OCI-LY7 (cell line): ENCODE measurements around the gene PRDM2. TPM values are rescaled to one million over a fixed set of nuclear protein-coding genes. Genes with fewer than 3 reads are reported as not detected.
"Not testable (repeated sequence)": the region's sequence is repeated elsewhere in the genome, so short reads cannot be mapped to it uniquely, and the experiment has no call there.

Experiments
- BruUV-seq: library from RNA; stranded (reverse); fragments of 400-500 nt; replicated peaks from 2 replicates; lab custom pipeline; 2021; lab: Mats Ljungman, UMichigan
- CTCF ChIA-PET: fragments of 300-600 bp; sonication (Branson Sonifier 250); formaldehyde crosslinking; loops from one replicate; lab custom pipeline; 2022; ENCODE audit warnings: antibody characterized with exemption; ENCODE audit not compliant: unreplicated experiment; lab: Charles Lee
- POLR2A ChIA-PET: fragments of 300-600 bp; sonication (Branson Sonifier 250); formaldehyde crosslinking; loops from one replicate; lab custom pipeline; 2022; ENCODE audit warnings: antibody characterized with exemption; lab: Charles Lee
- DNase-seq: peaks from one replicate; pipeline ENCODE4 v3.0.0-alpha.2; 2015; ENCODE audit warnings: low spot score
- H2AFZ ChIP-seq: fragments of 200-600 bp; sonication (generic), shearing (Covaris generic); 2 replicates; pipeline ENCODE4 v1.6.1; 2014; ENCODE audit warnings: mild to moderate bottlenecking, antibody characterized with exemption, low read length, moderate library complexity
- H3K27ac ChIP-seq: fragments of 200-600 bp; sonication (generic); 2 replicates; pipeline ENCODE4 v1.5.1; 2014; ENCODE audit warnings: mixed run types, low read depth, mild to moderate bottlenecking, moderate library complexity, low read length, inconsistent platforms; ENCODE audit not compliant: poor library complexity, severe bottlenecking
- H3K36me3 ChIP-seq: fragments of 200-600 bp; sonication (generic); 2 replicates; pipeline ENCODE4 v1.6.1; 2014; ENCODE audit warnings: mild to moderate bottlenecking, antibody characterized with exemption, low read length, moderate library complexity, mixed read lengths; ENCODE audit not compliant: insufficient read depth
- H3K4me1 ChIP-seq: fragments of 200-600 bp; sonication (generic); 2 replicates; pipeline ENCODE4 v1.5.1; 2014; ENCODE audit warnings: mild to moderate bottlenecking, low read length; ENCODE audit not compliant: insufficient read depth, poor library complexity, severe bottlenecking
- H3K4me2 ChIP-seq: fragments of 200-600 bp; sonication (generic); 2 replicates; pipeline ENCODE4 v1.6.1; 2014; ENCODE audit warnings: mild to moderate bottlenecking, low read length
- H3K4me3 ChIP-seq: fragments of 200-600 bp; sonication (generic); 2 replicates; pipeline ENCODE4 v1.5.1; 2014; ENCODE audit warnings: mild to moderate bottlenecking, low read depth, low read length; ENCODE audit not compliant: poor library complexity, severe bottlenecking
- H3K79me2 ChIP-seq: fragments of 200-600 bp; sonication (generic); 2 replicates; pipeline ENCODE4 v1.6.1; 2016; ENCODE audit warnings: low read depth, mild to moderate bottlenecking, low read length, moderate library complexity, mixed read lengths; ENCODE audit not compliant: insufficient read depth
- H3K9me2 ChIP-seq: fragments of 200-600 bp; sonication (generic); 2 replicates; pipeline ENCODE4 v1.6.1; 2016; ENCODE audit warnings: mild to moderate bottlenecking, low read length, mixed read lengths; ENCODE audit not compliant: insufficient read depth
- H3K9me3 ChIP-seq: fragments of 200-600 bp; sonication (generic); 2 replicates; pipeline ENCODE4 v1.6.1; 2014; ENCODE audit warnings: mild to moderate bottlenecking, mixed run types, low read length, mixed read lengths
- H4K20me1 ChIP-seq: fragments of 200-600 bp; sonication (generic); 2 replicates; pipeline ENCODE4 v1.6.1; 2014; ENCODE audit warnings: mild to moderate bottlenecking, antibody characterized with exemption, low read length, moderate library complexity, mixed read lengths; ENCODE audit not compliant: insufficient read depth
- EZH2phosphoT487 ChIP-seq: fragments of 200-600 bp; sonication (generic); IDR thresholded peaks from 2 replicates; pipeline ENCODE4 v1.6.1; 2018; ENCODE audit warnings: low read depth, borderline replicate concordance, mild to moderate bottlenecking, mixed run types, antibody characterized with exemption, low read length, moderate library complexity, mixed read lengths
- intact Hi-C: fragments of 100-400 bp; cut with micrococcal nuclease; formaldehyde crosslinking; loops from one replicate; pipeline ENCODE4 v1.10.0; 2022; ENCODE audit not compliant: unreplicated experiment
- total RNA-seq, 2 experiments: library from RNA; depleted of rRNA in 1 of 2; stranded (reverse); fragments of >200 nt in 1 of 2; shearing (Covaris generic) in 1 of 2; gene quantifications; 2 replicates each; pipeline ENCODE4 v1.2.3, GENCODE V29; 2014 to 2022
- TF ChIP-seq, protein P1 (sequence below): fragments of 200-600 bp; sonication (generic); conservative IDR thresholded peaks from 2 replicates; pipeline ENCODE4 v1.5.1; 2014; ENCODE audit warnings: mild to moderate bottlenecking, antibody characterized with exemption, low read length, moderate library complexity, mixed read lengths

Gene PRDM2
- total RNA-seq, 2 experiments from 2014 or later = 38.7 to 98.2 TPM

DNA sequence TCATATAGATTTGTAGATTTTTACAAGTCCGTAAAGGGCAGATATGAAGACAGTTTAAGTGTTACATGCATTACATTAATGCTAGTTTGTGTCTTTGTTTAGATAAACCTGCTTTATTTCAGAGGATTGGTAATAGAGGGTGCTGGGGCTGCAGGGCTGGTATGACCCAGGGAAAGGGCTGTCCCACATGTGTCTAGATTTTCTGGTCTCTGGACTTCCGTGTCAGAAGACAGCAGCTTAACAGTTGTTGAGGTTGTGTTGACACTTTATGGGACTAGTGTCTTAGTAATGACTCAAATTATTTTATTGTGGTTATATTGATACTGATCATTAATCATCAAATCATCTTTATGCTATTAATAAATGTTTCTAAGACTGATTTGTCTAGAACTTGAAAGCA, 10.1 kb downstream of the PRDM2 start:
- peaks cover 17% of the 10 kb centered on the region; the same call in 1 of the 2 replicates for H4K20me1 ChIP-seq
- peak overlapping the region; percentile 4; the same call in 1 of the 2 replicates for H3K4me2 ChIP-seq
- DNase-seq = no peak
- no peak overlapping the region for H3K27ac ChIP-seq
- ChIA-PET CTCF (no interaction called here), POLR2A (interaction anchor here (1.0 to 1.5 kb wide), 4 partner anchors 12 to 24 kb away, joined by 3 to 4 read pairs (median 4); no protein-coding TSS in a partner anchor)
- TF ChIP-seq, protein P1, sequence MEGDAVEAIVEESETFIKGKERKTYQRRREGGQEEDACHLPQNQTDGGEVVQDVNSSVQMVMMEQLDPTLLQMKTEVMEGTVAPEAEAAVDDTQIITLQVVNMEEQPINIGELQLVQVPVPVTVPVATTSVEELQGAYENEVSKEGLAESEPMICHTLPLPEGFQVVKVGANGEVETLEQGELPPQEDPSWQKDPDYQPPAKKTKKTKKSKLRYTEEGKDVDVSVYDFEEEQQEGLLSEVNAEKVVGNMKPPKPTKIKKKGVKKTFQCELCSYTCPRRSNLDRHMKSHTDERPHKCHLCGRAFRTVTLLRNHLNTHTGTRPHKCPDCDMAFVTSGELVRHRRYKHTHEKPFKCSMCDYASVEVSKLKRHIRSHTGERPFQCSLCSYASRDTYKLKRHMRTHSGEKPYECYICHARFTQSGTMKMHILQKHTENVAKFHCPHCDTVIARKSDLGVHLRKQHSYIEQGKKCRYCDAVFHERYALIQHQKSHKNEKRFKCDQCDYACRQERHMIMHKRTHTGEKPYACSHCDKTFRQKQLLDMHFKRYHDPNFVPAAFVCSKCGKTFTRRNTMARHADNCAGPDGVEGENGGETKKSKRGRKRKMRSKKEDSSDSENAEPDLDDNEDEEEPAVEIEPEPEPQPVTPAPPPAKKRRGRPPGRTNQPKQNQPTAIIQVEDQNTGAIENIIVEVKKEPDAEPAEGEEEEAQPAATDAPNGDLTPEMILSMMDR = no peak
- no peak for TF ChIP-seq EZH2phosphoT487
- no peaks in the 10 kb centered on the region for H3K9me3 ChIP-seq
- peaks cover 55% of the 10 kb centered on the region for H3K4me1 ChIP-seq
- H3K9me2 ChIP-seq = no peaks in the 10 kb centered on the region
- intact Hi-C loops = no loop called here
- no peak overlapping the region for H2AFZ ChIP-seq
- BruUV-seq = no TSS peak
- H3K79me2 ChIP-seq = peaks cover 96% of the 10 kb centered on the region
- no peak overlapping the region for H3K4me3 ChIP-seq
- peaks cover 4% of the 10 kb centered on the region for H3K36me3 ChIP-seq

DNA sequence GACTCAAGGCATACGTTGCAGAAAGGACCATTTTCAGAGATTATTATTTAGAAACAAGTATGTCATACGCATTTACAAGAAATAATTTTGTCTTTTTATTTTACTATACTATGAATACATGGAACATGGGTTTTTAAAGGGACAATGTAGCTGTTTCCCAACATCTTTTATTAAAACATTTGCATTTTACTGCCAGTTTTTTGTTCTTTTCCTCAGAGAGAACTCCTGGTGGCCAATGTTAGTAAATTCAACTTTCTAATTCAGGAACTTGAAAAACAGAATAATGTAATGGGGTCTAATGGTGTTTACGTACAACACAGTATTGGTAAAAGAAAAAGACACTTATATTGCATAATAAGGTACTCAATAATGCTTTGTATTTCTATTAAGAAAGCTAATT, 14.9 kb downstream of the PRDM2 start:
- H3K27ac ChIP-seq = no peak overlapping the region
- POLR2A ChIA-PET = interaction anchor here (1.5 to 6.6 kb wide), 3 partner anchors 10 to 13 kb away, joined by 7 to 46 read pairs (median 10); no protein-coding TSS in a partner anchor

DNA sequence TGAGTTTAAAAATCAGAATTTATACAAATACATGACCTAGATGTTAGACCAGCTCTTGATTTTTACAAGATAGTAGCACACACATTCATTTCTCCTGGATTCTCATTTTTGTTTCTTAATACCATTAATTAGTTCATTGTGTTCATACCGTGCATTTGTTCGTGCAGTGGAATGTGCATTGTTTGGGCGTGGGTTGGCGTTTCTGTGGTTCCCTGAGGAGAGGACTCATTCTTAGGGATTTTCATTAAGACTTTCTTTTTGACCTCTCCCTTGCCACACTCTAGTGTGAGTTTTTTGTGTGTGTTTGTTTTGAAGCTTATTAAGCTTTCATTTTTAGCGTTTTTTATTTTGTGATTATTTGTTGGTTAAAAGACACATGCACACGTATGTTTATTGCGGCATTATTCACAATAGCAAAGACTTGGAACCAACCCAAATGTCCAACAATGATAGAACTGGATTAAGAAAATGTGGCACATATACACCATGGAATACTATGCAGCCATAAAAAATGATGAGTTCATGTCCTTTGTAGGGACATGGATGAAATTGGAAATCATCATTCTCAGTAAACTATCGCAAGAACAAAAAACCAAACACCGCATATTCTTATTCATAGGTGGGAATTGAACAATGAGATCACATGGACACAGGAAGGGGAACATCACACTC, 15.8 kb downstream of the PRDM2 start:
- Histone ChIP-seq H3K4me1 (peaks cover 34% of the 10 kb centered on the region), H3K36me3 (peaks cover 17% of the 10 kb centered on the region), H3K79me2 (peaks cover 93% of the 10 kb centered on the region)
- H4K20me1 ChIP-seq, H3K27ac ChIP-seq, intact Hi-C loops, H2AFZ ChIP-seq, H3K9me3 ChIP-seq, BruUV-seq, H3K4me3 ChIP-seq, H3K9me2 ChIP-seq, H3K4me2 ChIP-seq, DNase-seq: not testable (repeated sequence)
- CTCF ChIA-PET = interaction anchor here (1.6 kb wide), 1 partner anchor 10 kb away, joined by 3 read pairs; no protein-coding TSS in a partner anchor
- POLR2A ChIA-PET = interaction anchor here (1.5 to 6.6 kb wide), 3 partner anchors 9 to 13 kb away, joined by 7 to 46 read pairs (median 14); no protein-coding TSS in a partner anchor

More for the DNA sequence above, 14.9 kb downstream of the PRDM2 start:
- Histone ChIP-seq H3K9me2 (no peaks in the 10 kb centered on the region), H3K9me3 (peaks cover 7% of the 10 kb centered on the region), H3K36me3 (peaks cover 17% of the 10 kb centered on the region), H4K20me1 (0 out of 2 replicates have a peak, but pooled peaks cover 12% of the 10 kb centered on the region), H3K79me2 (peaks cover 93% of the 10 kb centered on the region), H3K4me1 (peaks cover 38% of the 10 kb centered on the region), H3K4me3 (no peak overlapping the region), H2AFZ (no peak overlapping the region), H3K4me2 (no peak overlapping the region)
- intact Hi-C loops = no loop called here
- CTCF ChIA-PET = no interaction called here
- TF ChIP-seq EZH2phosphoT487 = no peak
- TF ChIP-seq, protein P1 = peak; percentile 56
- BruUV-seq = no TSS peak
- DNase-seq = no peak
